ENCODE measurements around the gene WDR37.

DNA sequence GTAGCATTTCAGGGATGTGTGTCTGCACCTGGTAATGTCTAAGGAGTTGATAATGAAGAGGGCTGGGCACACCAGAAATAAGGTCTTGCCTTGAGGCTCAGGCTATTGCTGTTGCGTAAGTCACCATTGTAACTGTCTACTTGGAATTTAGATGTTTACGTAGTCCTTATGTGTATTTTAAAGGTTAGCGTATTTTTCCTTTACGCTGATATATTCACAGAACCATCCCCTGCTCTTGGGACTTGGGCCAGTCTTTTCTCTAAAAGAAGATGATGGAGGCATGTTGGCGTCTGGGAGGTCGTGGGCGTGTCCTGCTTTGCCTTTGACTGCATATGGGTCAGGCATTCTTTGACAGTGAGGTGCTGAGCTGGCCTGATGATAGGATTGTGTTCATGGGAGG, 14.7 kb downstream of the WDR37 start:
- TF ChIP-seq, protein P1, sequence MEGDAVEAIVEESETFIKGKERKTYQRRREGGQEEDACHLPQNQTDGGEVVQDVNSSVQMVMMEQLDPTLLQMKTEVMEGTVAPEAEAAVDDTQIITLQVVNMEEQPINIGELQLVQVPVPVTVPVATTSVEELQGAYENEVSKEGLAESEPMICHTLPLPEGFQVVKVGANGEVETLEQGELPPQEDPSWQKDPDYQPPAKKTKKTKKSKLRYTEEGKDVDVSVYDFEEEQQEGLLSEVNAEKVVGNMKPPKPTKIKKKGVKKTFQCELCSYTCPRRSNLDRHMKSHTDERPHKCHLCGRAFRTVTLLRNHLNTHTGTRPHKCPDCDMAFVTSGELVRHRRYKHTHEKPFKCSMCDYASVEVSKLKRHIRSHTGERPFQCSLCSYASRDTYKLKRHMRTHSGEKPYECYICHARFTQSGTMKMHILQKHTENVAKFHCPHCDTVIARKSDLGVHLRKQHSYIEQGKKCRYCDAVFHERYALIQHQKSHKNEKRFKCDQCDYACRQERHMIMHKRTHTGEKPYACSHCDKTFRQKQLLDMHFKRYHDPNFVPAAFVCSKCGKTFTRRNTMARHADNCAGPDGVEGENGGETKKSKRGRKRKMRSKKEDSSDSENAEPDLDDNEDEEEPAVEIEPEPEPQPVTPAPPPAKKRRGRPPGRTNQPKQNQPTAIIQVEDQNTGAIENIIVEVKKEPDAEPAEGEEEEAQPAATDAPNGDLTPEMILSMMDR (IDR thresholded peaks at IDR 0.05) = no peak
- TF ChIP-seq, protein P2, sequence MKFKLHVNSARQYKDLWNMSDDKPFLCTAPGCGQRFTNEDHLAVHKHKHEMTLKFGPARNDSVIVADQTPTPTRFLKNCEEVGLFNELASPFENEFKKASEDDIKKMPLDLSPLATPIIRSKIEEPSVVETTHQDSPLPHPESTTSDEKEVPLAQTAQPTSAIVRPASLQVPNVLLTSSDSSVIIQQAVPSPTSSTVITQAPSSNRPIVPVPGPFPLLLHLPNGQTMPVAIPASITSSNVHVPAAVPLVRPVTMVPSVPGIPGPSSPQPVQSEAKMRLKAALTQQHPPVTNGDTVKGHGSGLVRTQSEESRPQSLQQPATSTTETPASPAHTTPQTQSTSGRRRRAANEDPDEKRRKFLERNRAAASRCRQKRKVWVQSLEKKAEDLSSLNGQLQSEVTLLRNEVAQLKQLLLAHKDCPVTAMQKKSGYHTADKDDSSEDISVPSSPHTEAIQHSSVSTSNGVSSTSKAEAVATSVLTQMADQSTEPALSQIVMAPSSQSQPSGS (CRISPR knock-in tag; IDR thresholded peaks at IDR 0.05; ENCODE audit: borderline replicate concordance, low read depth) = no peak
- no peak for TF ChIP-seq ZNF219 (CRISPR knock-in tag; IDR thresholded peaks at IDR 0.05; ENCODE audit: borderline replicate concordance)
- TF ChIP-seq, protein P3, sequence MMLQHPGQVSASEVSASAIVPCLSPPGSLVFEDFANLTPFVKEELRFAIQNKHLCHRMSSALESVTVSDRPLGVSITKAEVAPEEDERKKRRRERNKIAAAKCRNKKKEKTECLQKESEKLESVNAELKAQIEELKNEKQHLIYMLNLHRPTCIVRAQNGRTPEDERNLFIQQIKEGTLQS (CRISPR knock-in tag; conservative IDR thresholded peaks at IDR 0.05) = no peak
- TF ChIP-seq, protein P4, sequence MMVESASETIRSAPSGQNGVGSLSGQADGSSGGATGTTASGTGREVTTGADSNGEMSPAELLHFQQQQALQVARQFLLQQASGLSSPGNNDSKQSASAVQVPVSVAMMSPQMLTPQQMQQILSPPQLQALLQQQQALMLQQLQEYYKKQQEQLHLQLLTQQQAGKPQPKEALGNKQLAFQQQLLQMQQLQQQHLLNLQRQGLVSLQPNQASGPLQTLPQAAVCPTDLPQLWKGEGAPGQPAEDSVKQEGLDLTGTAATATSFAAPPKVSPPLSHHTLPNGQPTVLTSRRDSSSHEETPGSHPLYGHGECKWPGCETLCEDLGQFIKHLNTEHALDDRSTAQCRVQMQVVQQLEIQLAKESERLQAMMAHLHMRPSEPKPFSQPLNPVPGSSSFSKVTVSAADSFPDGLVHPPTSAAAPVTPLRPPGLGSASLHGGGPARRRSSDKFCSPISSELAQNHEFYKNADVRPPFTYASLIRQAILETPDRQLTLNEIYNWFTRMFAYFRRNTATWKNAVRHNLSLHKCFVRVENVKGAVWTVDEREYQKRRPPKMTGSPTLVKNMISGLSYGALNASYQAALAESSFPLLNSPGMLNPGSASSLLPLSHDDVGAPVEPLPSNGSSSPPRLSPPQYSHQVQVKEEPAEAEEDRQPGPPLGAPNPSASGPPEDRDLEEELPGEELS (CRISPR knock-in tag; IDR thresholded peaks at IDR 0.05) = no peak
- no peak for TF ChIP-seq RELA (CRISPR knock-in tag; IDR thresholded peaks at IDR 0.05; ENCODE audit: borderline replicate concordance)
- no peak for TF ChIP-seq TCF7 (CRISPR knock-in tag; IDR thresholded peaks at IDR 0.05; ENCODE audit: low read depth)
- TF ChIP-seq, protein P5, sequence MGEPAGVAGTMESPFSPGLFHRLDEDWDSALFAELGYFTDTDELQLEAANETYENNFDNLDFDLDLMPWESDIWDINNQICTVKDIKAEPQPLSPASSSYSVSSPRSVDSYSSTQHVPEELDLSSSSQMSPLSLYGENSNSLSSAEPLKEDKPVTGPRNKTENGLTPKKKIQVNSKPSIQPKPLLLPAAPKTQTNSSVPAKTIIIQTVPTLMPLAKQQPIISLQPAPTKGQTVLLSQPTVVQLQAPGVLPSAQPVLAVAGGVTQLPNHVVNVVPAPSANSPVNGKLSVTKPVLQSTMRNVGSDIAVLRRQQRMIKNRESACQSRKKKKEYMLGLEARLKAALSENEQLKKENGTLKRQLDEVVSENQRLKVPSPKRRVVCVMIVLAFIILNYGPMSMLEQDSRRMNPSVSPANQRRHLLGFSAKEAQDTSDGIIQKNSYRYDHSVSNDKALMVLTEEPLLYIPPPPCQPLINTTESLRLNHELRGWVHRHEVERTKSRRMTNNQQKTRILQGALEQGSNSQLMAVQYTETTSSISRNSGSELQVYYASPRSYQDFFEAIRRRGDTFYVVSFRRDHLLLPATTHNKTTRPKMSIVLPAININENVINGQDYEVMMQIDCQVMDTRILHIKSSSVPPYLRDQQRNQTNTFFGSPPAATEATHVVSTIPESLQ (CRISPR knock-in tag; IDR thresholded peaks at IDR 0.05) = no peak
- TF ChIP-seq CREB1 (CRISPR knock-in tag; IDR thresholded peaks at IDR 0.05) = no peak
- TF ChIP-seq SP1 (CRISPR knock-in tag; conservative IDR thresholded peaks at IDR 0.05) = no peak
- no peak for TF ChIP-seq NR3C1 (CRISPR knock-in tag; conservative IDR thresholded peaks at IDR 0.05; ENCODE audit: low read depth)
- no peak for TF ChIP-seq CREM (CRISPR knock-in tag; IDR thresholded peaks at IDR 0.05)

Data from WTC11 (cell line).